ENCODE data around the gene TDRD6. TPM values are rescaled to one million over a fixed set of nuclear protein-coding genes. Genes with fewer than 3 reads are reported as not detected.

TDRD6 gene
- total RNA-seq = 0.46 and 0.57 TPM in 2 replicates

GRCh38 chr6:46687619-46688097 lies at the start of gene TDRD6:
Gene TDRD6, plus strand, starts transcription at chr6:46687885. Its CDS starts 244 bp downstream, at chr6:46688129.

DNA sequence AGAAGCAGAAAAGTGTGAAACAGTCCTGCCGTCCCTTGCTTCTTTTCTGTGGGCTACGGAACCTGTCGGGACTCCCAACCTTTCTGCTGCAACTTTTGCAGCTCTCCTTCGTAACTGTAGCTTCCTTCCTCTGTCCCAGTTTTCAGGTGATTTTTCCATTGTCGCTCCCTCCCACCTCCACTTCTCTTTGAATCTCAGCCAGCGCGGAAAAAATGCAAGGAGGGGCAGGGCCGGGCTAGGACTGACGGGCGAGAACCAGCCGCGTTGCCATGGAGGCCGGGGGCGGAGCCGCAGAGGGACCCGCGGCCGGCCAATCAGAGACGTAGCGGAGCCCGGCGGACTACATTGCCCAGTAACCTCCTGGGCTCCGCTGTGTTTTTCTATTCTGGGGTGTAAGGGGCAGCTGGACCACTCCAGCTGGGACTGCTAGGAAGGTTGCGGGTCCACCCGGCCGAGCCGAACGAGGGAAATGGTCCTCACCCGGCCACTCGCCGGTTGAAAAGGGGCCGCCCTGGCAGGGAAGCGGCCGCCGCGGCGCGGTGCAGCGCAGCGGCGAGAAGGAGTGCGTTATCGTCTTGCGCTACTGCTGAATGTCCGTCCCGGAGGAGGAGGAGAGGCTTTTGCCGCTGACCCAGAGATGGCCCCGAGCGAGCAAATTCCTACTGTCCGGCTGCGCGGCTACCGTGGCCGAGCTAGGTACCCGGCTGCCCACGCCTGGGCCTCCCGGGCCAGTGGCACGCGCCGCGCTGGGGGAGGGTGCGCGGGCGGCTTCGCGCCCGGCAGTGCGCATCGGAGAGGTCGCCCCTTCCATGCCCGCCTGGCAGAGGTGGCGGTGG lies 34.9 kb upstream of the TDRD6 start, which contains the start of the genes CYP39A1 and SLC25A27:
CYP39A1 (minus strand) TSS at position 216 of the 836 bp plus-strand sequence. CDS start 236 bp downstream, outside the sequence.
SLC25A27 (plus strand) TSS at position 373 of the 836 bp plus-strand sequence; CDS start at position 591, 218 bp downstream.

GRCh38 chr6:46734867-46735719 lies 47.4 kb downstream of the TDRD6 start, which contains the start of gene PLA2G7:
Gene PLA2G7, minus strand, starts transcription at chr6:46735375. Its CDS starts 12,484 bp downstream, at chr6:46722891.

GRCh38 chr6:46746696-46747095 lies 59.0 kb downstream of the TDRD6 start, which contains the start of gene ANKRD66:
Gene ANKRD66, plus strand, starts transcription at chr6:46746933. Its CDS starts 5,016 bp downstream, at chr6:46751949.

Other genes starting within 250 kb of the TDRD6 start
- gene RCAN2, start 196.4 kb upstream of the TDRD6 start, total RNA-seq = 3.7 and 4.2 TPM in 2 replicates
- 14.7 and 22.6 TPM in 2 replicates for gene CYP39A1, start 35.1 kb upstream of the TDRD6 start, total RNA-seq
- gene SLC25A27, start 34.9 kb upstream of the TDRD6 start, total RNA-seq = 16.1 and 17.5 TPM in 2 replicates
- gene PLA2G7, start 47.5 kb downstream of the TDRD6 start, total RNA-seq = 0.09 TPM in 1 of 2 replicates, not detected in the other
- not detected in 2 replicates for gene ANKRD66, start 59.0 kb downstream of the TDRD6 start, total RNA-seq
- gene MEP1A, start 105.5 kb downstream of the TDRD6 start, total RNA-seq = not detected in 2 replicates
- 0.14 and 1.6 TPM in 2 replicates for gene ADGRF5, start 234.1 kb downstream of the TDRD6 start, total RNA-seq